GM23248 (cell line): ENCODE results near the gene LYPD6B. TPM values are rescaled to one million over a fixed set of nuclear protein-coding genes. Genes with fewer than 3 reads are reported as not detected.

Source experiments
- DNase-seq: peaks from one replicate; pipeline ENCODE4 v3.0.0-alpha.2; 2015
- H2AFZ ChIP-seq: fragments of 200-600 bp; sonication (generic); 2 replicates; pipeline ENCODE4 v1.6.1; 2016; ENCODE audit warnings: antibody characterized with exemption
- H3F3A ChIP-seq: fragments of 200-600 bp; sonication (generic); 2 replicates; pipeline ENCODE4 v1.6.1; 2016; ENCODE audit warnings: mild to moderate bottlenecking, antibody characterized with exemption, mixed run types; ENCODE audit not compliant: insufficient read depth
- H3K27ac ChIP-seq: fragments of 200-600 bp; sonication (generic); 2 replicates; pipeline ENCODE4 v1.5.1; 2016; ENCODE audit warnings: mild to moderate bottlenecking
- H3K27me3 ChIP-seq: fragments of 200-600 bp; sonication (generic); replicated peaks from 2 replicates; pipeline ENCODE4 v1.6.1; 2016; ENCODE audit warnings: mild to moderate bottlenecking; ENCODE audit not compliant: insufficient read depth
- H3K36me3 ChIP-seq: fragments of 200-600 bp; sonication (generic); 2 replicates; pipeline ENCODE4 v1.6.1; 2016; ENCODE audit warnings: low read depth, mild to moderate bottlenecking
- H3K4me1 ChIP-seq: fragments of 200-600 bp; sonication (generic); 2 replicates; pipeline ENCODE4 v1.6.1; 2016; ENCODE audit warnings: mild to moderate bottlenecking; ENCODE audit not compliant: insufficient read depth
- H3K4me2 ChIP-seq: fragments of 200-600 bp; sonication (generic); one replicate; pipeline ENCODE4 v1.6.1; 2016; ENCODE audit warnings: mild to moderate bottlenecking; ENCODE audit not compliant: unreplicated experiment
- H3K4me3 ChIP-seq: fragments of 200-600 bp; sonication (generic); 2 replicates; pipeline ENCODE4 v1.5.1; 2016; ENCODE audit warnings: mild to moderate bottlenecking
- H3K79me2 ChIP-seq: fragments of 200-600 bp; sonication (generic); 2 replicates; pipeline ENCODE4 v1.6.1; 2016; ENCODE audit warnings: mild to moderate bottlenecking; ENCODE audit not compliant: insufficient read depth
- H3K9ac ChIP-seq: fragments of 200-600 bp; sonication (generic); 2 replicates; pipeline ENCODE4 v1.6.1; 2016; ENCODE audit warnings: mild to moderate bottlenecking
- H3K9me2 ChIP-seq: fragments of 200-600 bp; sonication (generic); 2 replicates; pipeline ENCODE4 v1.6.1; 2016; ENCODE audit warnings: mixed run types, mild to moderate bottlenecking, moderate library complexity; ENCODE audit not compliant: insufficient read depth
- H3K9me3 ChIP-seq: fragments of 200-600 bp; sonication (generic); one replicate; pipeline ENCODE4 v1.6.1; 2017; ENCODE audit warnings: low read depth
- H4K20me1 ChIP-seq: fragments of 200-600 bp; sonication (generic); 2 replicates; pipeline ENCODE4 v1.6.0; 2016; ENCODE audit not compliant: insufficient read depth
- EZH2 ChIP-seq: fragments of 200-600 bp; sonication (generic); IDR thresholded peaks from 2 replicates; pipeline ENCODE4 v1.6.1; 2018; ENCODE audit warnings: antibody characterized with exemption, mild to moderate bottlenecking; ENCODE audit not compliant: insufficient read depth, poor library complexity, severe bottlenecking
- EZH2phosphoT487 ChIP-seq: fragments of 200-600 bp; sonication (generic); IDR thresholded peaks from 2 replicates; pipeline ENCODE4 v1.6.1; 2018; ENCODE audit warnings: antibody characterized with exemption, moderate library complexity, mild to moderate bottlenecking, low read depth; ENCODE audit not compliant: insufficient read depth
- WGBS, 2 experiments: methylation state at CpG; one replicate each; pipeline ENCODE4 v1.1.6; 2015 to 2017; ENCODE audit warnings: low lambda C conversion rate in 2 of 2, low coverage in 1 of 2; ENCODE audit errors: missing lambda C conversion rate in 2 of 2; 5-methylcytosine and 5-hydroxymethylcytosine counted together
- in situ Hi-C: fragments of 300-500 bp; cut with MboI; formaldehyde crosslinking; loops from 2 replicates; pipeline ENCODE4 v1.15.0; 2020
- polyA plus RNA-seq: library from polyadenylated mRNA; unstranded; fragments of >200 nt; fragmentation: Nextera tagmentation; extraction: Ambion mirVana; gene quantifications from 2 replicates; pipeline ENCODE4 v1.2.1, GENCODE V29; 2016
- total RNA-seq: library from RNA; depleted of rRNA; stranded (reverse); fragments of >200 nt; shearing (Covaris generic); gene quantifications from 2 replicates; pipeline ENCODE4 v1.2.3, GENCODE V29; 2014

LYPD6B gene
- total and polyA plus RNA-seq, 2 experiments from 2014 or later, result 3.9 to 11.4 TPM

GRCh38 chr2:149122516-149122915 is 84.0 kb downstream of the LYPD6B start:
- in situ Hi-C loops, result no loop called here
- no peak for DNase-seq
- no peak overlapping the region for H2AFZ ChIP-seq
- no peaks in the 10 kb centered on the region for H3K4me1 ChIP-seq
- no peaks in the 10 kb centered on the region for H3K9me2 ChIP-seq
- H3K9me3 ChIP-seq, result no peaks in the 10 kb centered on the region
- no peak overlapping the region for H3K4me2 ChIP-seq
- H3K36me3 ChIP-seq, result no peaks in the 10 kb centered on the region
- H3K27me3 ChIP-seq, result 0 out of 2 replicates have a peak, but pooled peaks cover 6% of the 10 kb centered on the region
- no peaks in the 10 kb centered on the region for H4K20me1 ChIP-seq
- no peaks in the 10 kb centered on the region for H3K79me2 ChIP-seq
- no peak overlapping the region for H3K9ac ChIP-seq
- no peaks in the 10 kb centered on the region for H3F3A ChIP-seq
- no peak overlapping the region for H3K4me3 ChIP-seq
- TF ChIP-seq EZH2phosphoT487 (no peak), EZH2 (no peak)
- no peak overlapping the region for H3K27ac ChIP-seq
- 61 to 68% methylated on average over 2 of the region's 2 CpGs for WGBS, 2 experiments

- Histone ChIP-seq H3K79me2 (no peaks in the 10 kb centered on the region), H4K20me1 (no peaks in the 10 kb centered on the region), H2AFZ (no peak overlapping the region), H3K36me3 (no peaks in the 10 kb centered on the region), H3K27ac (no peak overlapping the region), H3K9me3 (no peaks in the 10 kb centered on the region), H3F3A (no peaks in the 10 kb centered on the region), H3K4me3 (no peak overlapping the region), H3K9ac (no peak overlapping the region), H3K4me1 (no peaks in the 10 kb centered on the region), H3K9me2 (no peaks in the 10 kb centered on the region), H3K27me3 (no peaks in the 10 kb centered on the region), H3K4me2 (no peak overlapping the region)
- 65% methylated on average over 6 of the region's 6 CpGs for WGBS, 2 experiments
- DNase-seq, result no peak
- TF ChIP-seq EZH2 (no peak), EZH2phosphoT487 (no peak)
- in situ Hi-C loops, result no loop called here
Observed at GRCh38 chr2:149125031-149125725, 86.7 kb downstream of the LYPD6B start.

- Histone ChIP-seq H3K4me3 (no peak overlapping the region), H3F3A (no peaks in the 10 kb centered on the region), H4K20me1 (no peaks in the 10 kb centered on the region), H3K27ac (no peak overlapping the region), H2AFZ (no peak overlapping the region), H3K27me3 (no peaks in the 10 kb centered on the region), H3K4me2 (no peak overlapping the region), H3K79me2 (no peaks in the 10 kb centered on the region), H3K9me2 (no peaks in the 10 kb centered on the region), H3K9ac (no peak overlapping the region), H3K4me1 (no peaks in the 10 kb centered on the region), H3K9me3 (no peaks in the 10 kb centered on the region), H3K36me3 (no peaks in the 10 kb centered on the region)
- in situ Hi-C loops, result no loop called here
- WGBS, 2 experiments, result 42 to 43% methylated on average over 2 of the region's 2 CpGs
- DNase-seq, result peak; percentile 15
- TF ChIP-seq EZH2 (no peak), EZH2phosphoT487 (no peak)
Observed at GRCh38 chr2:149129433-149129832, 90.9 kb downstream of the LYPD6B start.

- Histone ChIP-seq H3K9ac (no peak overlapping the region), H3K4me2 (no peak overlapping the region), H4K20me1 (no peaks in the 10 kb centered on the region), H3K9me3 (no peaks in the 10 kb centered on the region), H3K27me3 (no peaks in the 10 kb centered on the region), H2AFZ (no peak overlapping the region), H3K4me1 (no peaks in the 10 kb centered on the region), H3K9me2 (no peaks in the 10 kb centered on the region), H3K27ac (no peak overlapping the region), H3K36me3 (no peaks in the 10 kb centered on the region), H3F3A (no peaks in the 10 kb centered on the region), H3K4me3 (no peak overlapping the region), H3K79me2 (no peaks in the 10 kb centered on the region)
- TF ChIP-seq EZH2, result no peak
- TF ChIP-seq EZH2phosphoT487, result no peak
- no peak for DNase-seq
- 13 to 22% methylated on average over 3 of the region's 3 CpGs for WGBS, 2 experiments
- in situ Hi-C loops, result no loop called here
Observed at GRCh38 chr2:149132339-149132738, 93.8 kb downstream of the LYPD6B start.

GRCh38 chr2:149132901-149133300 is 94.4 kb downstream of the LYPD6B start:
- Histone ChIP-seq H3K9me3 (no peaks in the 10 kb centered on the region), H3K27me3 (no peaks in the 10 kb centered on the region), H3K9me2 (no peaks in the 10 kb centered on the region), H4K20me1 (no peaks in the 10 kb centered on the region), H3K9ac (no peak overlapping the region), H3K36me3 (no peaks in the 10 kb centered on the region), H3K4me3 (no peak overlapping the region), H3K4me1 (no peaks in the 10 kb centered on the region), H3K79me2 (no peaks in the 10 kb centered on the region), H3K4me2 (no peak overlapping the region), H3F3A (no peaks in the 10 kb centered on the region), H2AFZ (no peak overlapping the region), H3K27ac (no peak overlapping the region)
- in situ Hi-C loops, result no loop called here
- no peak for DNase-seq
- 41 to 63% methylated on average over 1 of the region's 1 CpG for WGBS, 2 experiments
- TF ChIP-seq EZH2phosphoT487, result no peak
- TF ChIP-seq EZH2, result no peak
